Suprapubic skin (tissue), 4 donors: ENCODE data around the gene ANP32B.

Experiments used
- EP300 ChIP-seq: sonication (generic); formaldehyde crosslinking; IDR thresholded peaks from one replicate; pipeline ENCODE4 v1.6.1; 2017; ENCODE audit warnings: antibody characterized with exemption
- POLR2A ChIP-seq, 2 donors: fragments of 450-650 bp; IDR thresholded peaks; one replicate each; pipeline ENCODE4 v1.6.1; 2017; ENCODE audit warnings: antibody characterized with exemption in 2 of 2, mild to moderate bottlenecking in 2 of 2, moderate library complexity in 2 of 2
- POLR2AphosphoS5 ChIP-seq, 3 donors: sonication (generic); formaldehyde crosslinking; IDR thresholded peaks; one replicate each; pipeline ENCODE4 v1.6.1; 2017; ENCODE audit warnings: antibody characterized with exemption in 3 of 3
- TF ChIP-seq, protein P1 (sequence below), 2 donors: fragments of 200-600 bp in 1 of 2; fragments of 450-650 bp in 1 of 2; sonication (generic) in 1 of 2; IDR thresholded peaks; one replicate each; pipeline ENCODE4 v1.5.1; 2016 to 2019; ENCODE audit warnings: antibody characterized with exemption in 2 of 2, mild to moderate bottlenecking in 1 of 2, moderate library complexity in 1 of 2

DNA sequence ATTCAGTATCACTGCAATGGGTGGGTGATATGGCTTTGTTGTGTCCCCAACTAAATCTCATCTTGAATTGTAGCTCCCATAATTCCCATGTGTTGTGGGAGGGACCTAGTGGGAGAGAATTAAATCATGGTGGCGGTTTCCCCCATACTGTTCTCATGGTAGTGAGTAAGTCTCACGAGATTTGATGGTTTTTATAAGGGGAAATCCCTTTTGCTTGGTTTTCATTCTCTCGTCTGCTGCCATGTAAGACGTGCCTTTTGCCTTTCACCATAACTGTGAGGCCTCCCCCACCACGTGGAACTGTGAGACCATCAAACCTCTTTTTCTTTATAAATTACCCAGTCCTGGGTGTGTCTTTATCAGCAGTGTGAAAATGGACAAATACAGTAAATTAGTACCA lies 63.9 kb downstream of the ANP32B start:
- TF ChIP-seq, protein P1, sequence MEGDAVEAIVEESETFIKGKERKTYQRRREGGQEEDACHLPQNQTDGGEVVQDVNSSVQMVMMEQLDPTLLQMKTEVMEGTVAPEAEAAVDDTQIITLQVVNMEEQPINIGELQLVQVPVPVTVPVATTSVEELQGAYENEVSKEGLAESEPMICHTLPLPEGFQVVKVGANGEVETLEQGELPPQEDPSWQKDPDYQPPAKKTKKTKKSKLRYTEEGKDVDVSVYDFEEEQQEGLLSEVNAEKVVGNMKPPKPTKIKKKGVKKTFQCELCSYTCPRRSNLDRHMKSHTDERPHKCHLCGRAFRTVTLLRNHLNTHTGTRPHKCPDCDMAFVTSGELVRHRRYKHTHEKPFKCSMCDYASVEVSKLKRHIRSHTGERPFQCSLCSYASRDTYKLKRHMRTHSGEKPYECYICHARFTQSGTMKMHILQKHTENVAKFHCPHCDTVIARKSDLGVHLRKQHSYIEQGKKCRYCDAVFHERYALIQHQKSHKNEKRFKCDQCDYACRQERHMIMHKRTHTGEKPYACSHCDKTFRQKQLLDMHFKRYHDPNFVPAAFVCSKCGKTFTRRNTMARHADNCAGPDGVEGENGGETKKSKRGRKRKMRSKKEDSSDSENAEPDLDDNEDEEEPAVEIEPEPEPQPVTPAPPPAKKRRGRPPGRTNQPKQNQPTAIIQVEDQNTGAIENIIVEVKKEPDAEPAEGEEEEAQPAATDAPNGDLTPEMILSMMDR (IDR thresholded peaks at IDR 0.05): no peak
- TF ChIP-seq POLR2A (IDR thresholded peaks at IDR 0.05) (no peak), EP300 (no peak), POLR2AphosphoS5 (IDR thresholded peaks at IDR 0.05) (no peak)
